Activated T-cell treated with anti-CD3 and anti-CD28 coated beads, Interleukin-2, amount 50 U/mL, for 24 hours (primary cell): ENCODE measurements around the gene GRIA4.
A peak's percentile ranks its signal among the peaks of the same experiment; 100 is the strongest.
"Not testable (repeated sequence)": the region's sequence is repeated elsewhere in the genome, so short reads cannot be mapped to it uniquely, and the experiment has no call there.

Experiments used
- DNase-seq: peaks from one replicate; pipeline ENCODE4 v3.0.0-alpha.2; 2020
- H3K27ac Mint-ChIP-seq: 2 replicates; pipeline ENCODE4 v1.8.0; 2020; ENCODE audit warnings: mild to moderate bottlenecking, mixed read lengths
- H3K27me3 Mint-ChIP-seq: 2 replicates; pipeline ENCODE4 v1.8.0; 2020; ENCODE audit warnings: mixed read lengths
- H3K36me3 Mint-ChIP-seq: 2 replicates; pipeline ENCODE4 v1.8.0; 2020; ENCODE audit warnings: low read depth, mixed read lengths
- H3K4me1 Mint-ChIP-seq: 2 replicates; pipeline ENCODE4 v1.8.0; 2020; ENCODE audit warnings: low read depth, mixed read lengths
- H3K4me3 Mint-ChIP-seq: 2 replicates; pipeline ENCODE4 v1.8.0; 2020; ENCODE audit warnings: mild to moderate bottlenecking, moderate library complexity, mixed read lengths
- H3K9me3 Mint-ChIP-seq: 2 replicates; pipeline ENCODE4 v1.8.0; 2020; ENCODE audit warnings: mixed read lengths

The GRIA4 gene

GRCh38 chr11:105861225-105861624 is 251.4 kb downstream of the GRIA4 start:
- Mint-ChIP-seq H3K9me3 (no peaks in the 10 kb centered on the region), H3K27ac (peak overlapping the region; percentile 10), H3K4me1 (no peaks in the 10 kb centered on the region)

GRCh38 chr11:105862736-105863367 is 253.0 kb downstream of the GRIA4 start:
- Mint-ChIP-seq H3K4me1 (no peaks in the 10 kb centered on the region), H3K4me3 (no peak overlapping the region), H3K27me3 (no peaks in the 10 kb centered on the region), H3K27ac (no peak overlapping the region), H3K36me3 (no peaks in the 10 kb centered on the region), H3K9me3 (no peaks in the 10 kb centered on the region)
- DNase-seq, result no peak

More at GRCh38 chr11:105861225-105861624, 251.4 kb downstream of the GRIA4 start:
- H3K4me3 Mint-ChIP-seq, result no peak overlapping the region
- H3K27me3 Mint-ChIP-seq, result peaks cover 6% of the 10 kb centered on the region
- no peak for DNase-seq
- H3K36me3 Mint-ChIP-seq, result no peaks in the 10 kb centered on the region

DNA sequence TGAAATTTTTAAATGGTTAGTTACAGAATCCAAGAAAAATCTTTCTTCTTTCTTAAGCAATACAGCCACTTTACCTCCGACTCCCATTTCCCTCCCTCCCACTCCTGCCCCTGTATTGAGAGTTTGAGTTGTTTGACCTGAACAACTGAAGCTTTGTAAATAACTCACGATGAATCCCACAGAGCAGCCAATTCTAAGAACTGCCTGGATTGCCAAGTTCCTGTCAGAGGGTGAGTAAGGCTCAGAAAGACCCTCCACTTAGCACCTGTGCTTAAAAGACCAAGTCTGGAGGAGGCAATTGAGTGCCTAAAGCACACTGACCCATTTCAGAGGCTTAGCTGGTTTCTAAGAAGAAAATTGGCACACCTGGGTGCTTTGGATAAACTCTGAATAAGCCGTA is 253.7 kb downstream of the GRIA4 start:
- Mint-ChIP-seq H3K4me1 (no peaks in the 10 kb centered on the region), H3K9me3 (no peaks in the 10 kb centered on the region), H3K27ac (no peak overlapping the region), H3K27me3 (no peaks in the 10 kb centered on the region), H3K4me3 (no peak overlapping the region), H3K36me3 (no peaks in the 10 kb centered on the region)
- no peak for DNase-seq

GRCh38 chr11:105867742-105868141 is 257.9 kb downstream of the GRIA4 start:
- Mint-ChIP-seq H3K4me1 (no peaks in the 10 kb centered on the region), H3K27me3 (peaks cover 5% of the 10 kb centered on the region), H3K9me3 (no peaks in the 10 kb centered on the region), H3K27ac (no peak overlapping the region), H3K4me3 (no peak overlapping the region), H3K36me3 (no peaks in the 10 kb centered on the region)
- DNase-seq, result no peak

DNA sequence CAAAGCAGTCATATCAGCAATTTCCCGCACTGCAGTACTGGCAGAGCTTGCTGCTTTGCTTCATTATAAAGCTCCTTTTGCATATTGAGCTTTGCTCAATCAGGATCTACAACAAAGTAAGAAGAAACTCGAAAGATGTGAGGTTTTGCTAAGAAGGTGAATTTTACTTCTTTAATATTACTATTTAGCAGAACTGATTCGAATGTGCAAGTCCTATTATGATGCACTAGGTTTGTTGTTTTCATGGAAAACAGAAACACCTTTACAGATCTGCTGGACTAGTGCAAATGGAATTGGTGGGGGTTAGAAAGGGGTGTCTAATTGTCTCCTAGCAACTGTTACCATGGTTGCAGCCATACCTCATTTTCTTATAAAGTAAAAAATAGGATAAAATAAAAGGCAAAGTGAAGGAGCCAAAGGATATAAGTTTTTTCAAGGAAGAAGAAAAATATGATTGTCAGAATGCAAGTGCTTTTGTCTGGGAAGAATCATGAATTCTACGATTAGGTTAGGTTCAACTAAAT is 259.0 kb downstream of the GRIA4 start:
- Mint-ChIP-seq H3K4me1 (no peaks in the 10 kb centered on the region), H3K36me3 (no peaks in the 10 kb centered on the region), H3K4me3 (no peak overlapping the region), H3K27ac (no peak overlapping the region), H3K9me3 (no peaks in the 10 kb centered on the region), H3K27me3 (peaks cover 5% of the 10 kb centered on the region)
- DNase-seq, result no peak

DNA sequence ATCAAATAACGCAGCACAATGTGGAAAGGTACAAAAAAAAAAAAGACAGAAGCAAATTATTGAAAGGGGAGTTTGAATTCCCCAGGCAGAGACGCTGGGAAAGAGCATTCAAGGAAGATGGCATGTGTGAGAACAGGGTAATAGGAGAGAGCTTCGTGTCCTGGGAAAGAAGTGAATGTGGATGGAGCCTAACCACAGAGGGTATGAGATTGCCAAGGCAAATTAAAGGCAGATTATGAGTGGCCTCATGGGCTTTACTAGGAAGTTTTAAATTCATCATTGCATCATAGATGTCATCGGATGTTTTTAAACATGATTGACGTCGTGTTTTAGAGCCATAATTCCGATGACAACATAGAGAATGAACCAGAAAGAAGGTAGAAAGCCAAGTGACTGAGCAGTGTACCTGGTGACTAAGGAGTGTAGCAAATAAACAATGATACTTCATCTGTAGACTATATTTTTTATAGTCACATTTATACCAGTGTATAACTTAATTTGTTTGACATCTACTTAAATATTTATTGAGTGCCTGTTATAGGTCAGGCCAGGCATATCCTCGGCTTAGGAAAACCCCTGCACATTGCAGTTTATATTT is 260.7 kb downstream of the GRIA4 start:
- no peak overlapping the region for H3K27ac Mint-ChIP-seq

GRCh38 chr11:105878510-105878909 is 268.6 kb downstream of the GRIA4 start:
- Mint-ChIP-seq H3K4me3 (no peak overlapping the region), H3K9me3 (peaks cover 5% of the 10 kb centered on the region), H3K36me3 (no peaks in the 10 kb centered on the region), H3K27ac (no peak overlapping the region), H3K4me1 (no peaks in the 10 kb centered on the region), H3K27me3 (peaks cover 11% of the 10 kb centered on the region)
- no peak for DNase-seq

More for the DNA sequence above, 260.7 kb downstream of the GRIA4 start:
- Mint-ChIP-seq H3K27me3 (peaks cover 5% of the 10 kb centered on the region), H3K36me3 (no peaks in the 10 kb centered on the region), H3K9me3 (peaks cover 5% of the 10 kb centered on the region), H3K4me3 (no peak overlapping the region), H3K4me1 (no peaks in the 10 kb centered on the region)
- DNase-seq, result no peak

DNA sequence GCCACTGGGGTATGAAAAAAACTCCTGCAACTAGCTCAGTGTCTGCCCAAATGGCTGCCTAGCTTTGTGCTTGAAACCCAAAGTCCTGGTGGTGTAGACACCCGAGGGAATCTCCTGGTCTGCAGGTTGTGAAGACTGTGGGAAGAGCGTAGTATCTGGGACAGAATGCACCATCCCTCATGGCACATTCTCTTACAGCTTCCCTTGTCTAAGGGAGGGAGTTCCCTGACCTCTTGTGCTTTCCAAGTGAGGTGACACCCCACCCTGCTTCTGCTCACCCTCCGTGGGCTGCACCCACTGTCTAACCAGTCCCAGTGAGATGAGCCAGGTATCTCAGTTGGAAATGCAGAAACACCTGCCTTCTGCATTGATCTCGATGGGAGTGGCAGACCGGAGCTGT is 269.1 kb downstream of the GRIA4 start:
- H3K4me1 Mint-ChIP-seq, H3K4me3 Mint-ChIP-seq, H3K36me3 Mint-ChIP-seq, H3K9me3 Mint-ChIP-seq, DNase-seq, H3K27ac Mint-ChIP-seq: not testable (repeated sequence)
- H3K27me3 Mint-ChIP-seq, result peaks cover 11% of the 10 kb centered on the region

GRCh38 chr11:105881027-105881426 is 271.2 kb downstream of the GRIA4 start:
- no peak for DNase-seq
- Mint-ChIP-seq H3K4me1 (no peaks in the 10 kb centered on the region), H3K36me3 (no peaks in the 10 kb centered on the region), H3K4me3 (no peak overlapping the region), H3K9me3 (no peaks in the 10 kb centered on the region), H3K27me3 (peaks cover 11% of the 10 kb centered on the region), H3K27ac (no peak overlapping the region)

- Mint-ChIP-seq H3K36me3 (no peaks in the 10 kb centered on the region), H3K9me3 (no peaks in the 10 kb centered on the region), H3K27me3 (peaks cover 2% of the 10 kb centered on the region), H3K4me1 (no peaks in the 10 kb centered on the region), H3K27ac (no peak overlapping the region), H3K4me3 (no peak overlapping the region)
- no peak for DNase-seq
Observed at GRCh38 chr11:105884436-105884835, 274.6 kb downstream of the GRIA4 start.

- no peak for DNase-seq
- Mint-ChIP-seq H3K36me3 (no peaks in the 10 kb centered on the region), H3K4me3 (no peak overlapping the region), H3K27ac (no peak overlapping the region), H3K4me1 (no peaks in the 10 kb centered on the region), H3K9me3 (no peaks in the 10 kb centered on the region), H3K27me3 (peaks cover 8% of the 10 kb centered on the region)
Observed at GRCh38 chr11:105891685-105892084, 281.8 kb downstream of the GRIA4 start.

- DNase-seq, result no peak
- Mint-ChIP-seq H3K9me3 (no peaks in the 10 kb centered on the region), H3K4me1 (no peaks in the 10 kb centered on the region), H3K27me3 (peaks cover 16% of the 10 kb centered on the region), H3K4me3 (no peak overlapping the region), H3K27ac (no peak overlapping the region), H3K36me3 (no peaks in the 10 kb centered on the region)
Observed at GRCh38 chr11:105897161-105897560, 287.3 kb downstream of the GRIA4 start.

DNA sequence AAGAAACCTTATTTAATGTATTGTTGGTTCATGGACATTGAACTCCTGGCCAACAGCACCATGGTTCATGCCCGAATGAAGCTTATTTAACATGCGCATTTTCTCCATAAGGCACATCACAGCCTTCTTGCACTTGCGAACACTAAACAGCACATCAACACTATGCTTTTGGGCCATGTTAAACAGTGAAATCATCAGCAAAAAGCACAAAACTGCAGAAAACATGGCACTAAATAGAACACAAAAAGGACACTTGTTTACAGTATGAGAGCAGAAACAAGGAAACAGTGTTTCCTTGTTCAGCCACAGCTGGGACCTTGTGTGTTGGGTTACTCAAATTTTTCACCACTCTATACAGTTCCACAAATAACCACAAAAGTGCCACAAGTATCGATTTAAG is 289.9 kb downstream of the GRIA4 start:
- H3K27me3 Mint-ChIP-seq, result peaks cover 8% of the 10 kb centered on the region
- no peak for DNase-seq
- no peaks in the 10 kb centered on the region for H3K4me1 Mint-ChIP-seq
- H3K9me3 Mint-ChIP-seq, result no peaks in the 10 kb centered on the region
- H3K27ac Mint-ChIP-seq, result no peak overlapping the region
- no peaks in the 10 kb centered on the region for H3K36me3 Mint-ChIP-seq
- H3K4me3 Mint-ChIP-seq, result no peak overlapping the region

GRCh38 chr11:105900515-105901035 is 290.7 kb downstream of the GRIA4 start:
- H3K27ac Mint-ChIP-seq, result no peak overlapping the region
- no peaks in the 10 kb centered on the region for H3K4me1 Mint-ChIP-seq

DNA sequence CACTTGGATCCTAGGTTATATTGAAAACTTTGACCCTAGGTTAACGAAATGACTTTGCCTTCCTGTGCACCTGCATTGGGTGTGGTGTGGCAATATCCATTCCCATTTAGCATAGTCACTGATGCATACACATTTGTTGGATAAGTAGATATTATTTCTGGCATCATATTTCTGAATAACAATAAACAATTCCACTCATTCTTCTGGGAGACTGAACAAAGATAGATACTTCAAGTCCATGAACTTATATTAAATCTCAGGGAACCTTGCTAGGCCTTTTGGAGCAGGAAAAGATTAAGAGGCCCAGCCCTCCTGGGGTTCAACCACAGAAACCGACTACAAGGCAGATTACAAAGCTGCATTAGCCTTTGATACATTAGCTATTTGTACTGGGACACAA is 293.2 kb downstream of the GRIA4 start:
- Mint-ChIP-seq H3K27me3 (peaks cover 8% of the 10 kb centered on the region), H3K36me3 (no peaks in the 10 kb centered on the region), H3K27ac (no peak overlapping the region), H3K9me3 (no peaks in the 10 kb centered on the region), H3K4me1 (no peaks in the 10 kb centered on the region), H3K4me3 (no peak overlapping the region)
- DNase-seq, result no peak

More at GRCh38 chr11:105900515-105901035, 290.7 kb downstream of the GRIA4 start:
- H3K27me3 Mint-ChIP-seq, result peaks cover 8% of the 10 kb centered on the region
- DNase-seq, result no peak
- no peaks in the 10 kb centered on the region for H3K9me3 Mint-ChIP-seq
- no peaks in the 10 kb centered on the region for H3K36me3 Mint-ChIP-seq
- H3K4me3 Mint-ChIP-seq, result no peak overlapping the region
